NCI-H345 (cell line): ENCODE data around the gene SLC46A1.
A peak's percentile ranks its signal among the peaks of the same experiment; 100 is the strongest.

Experiments used
- DNase-seq: peaks from one replicate; lab custom pipeline; 2025; lab: John Stamatoyannopoulos, UW

The SLC46A1 gene

GRCh38 chr17:28381141-28381825 is 24.7 kb downstream of the SLC46A1 start:
- DNase-seq = no peak

- DNase-seq = no peak
Observed at GRCh38 chr17:28379814-28380801, 25.9 kb downstream of the SLC46A1 start.

- no peak for DNase-seq
Observed at GRCh38 chr17:28372945-28373274, 33.1 kb downstream of the SLC46A1 start.

- DNase-seq = peak; percentile 32
Observed at GRCh38 chr17:28372203-28372944, 33.6 kb downstream of the SLC46A1 start.

- peak; percentile 97 for DNase-seq
Observed at GRCh38 chr17:28371245-28372202, 34.5 kb downstream of the SLC46A1 start, which contains the start of gene SARM1. SARM1 (plus strand) TSS chr17:28371694; CDS start chr17:28372033, 339 bp downstream.

- DNase-seq = no peak
Observed at GRCh38 chr17:28370744-28371103, 35.3 kb downstream of the SLC46A1 start.

GRCh38 chr17:28370035-28370743 is 35.8 kb downstream of the SLC46A1 start, which contains the start of gene VTN:
VTN (minus strand) TSS chr17:28370307; CDS start chr17:28370203, 104 bp downstream.
- no peak for DNase-seq

- peak; percentile 12 for DNase-seq
Observed at GRCh38 chr17:28369684-28370034, 36.4 kb downstream of the SLC46A1 start.

- no peak for DNase-seq
Observed at GRCh38 chr17:28368915-28369683, 36.9 kb downstream of the SLC46A1 start.

- no peak for DNase-seq
Observed at GRCh38 chr17:28368306-28368831, 37.6 kb downstream of the SLC46A1 start.

GRCh38 chr17:28367641-28368305 is 38.2 kb downstream of the SLC46A1 start:
- DNase-seq = no peak

GRCh38 chr17:28366605-28367004 is 39.4 kb downstream of the SLC46A1 start:
- no peak for DNase-seq

- no peak for DNase-seq
Observed at GRCh38 chr17:28365487-28365886, 40.5 kb downstream of the SLC46A1 start.

- no peak for DNase-seq
Observed at GRCh38 chr17:28364665-28365363, 41.2 kb downstream of the SLC46A1 start, which contains the start of gene SEBOX. SEBOX (minus strand) TSS chr17:28365199; CDS start chr17:28365151, 48 bp downstream.

GRCh38 chr17:28363776-28364650 is 42.0 kb downstream of the SLC46A1 start:
- no peak for DNase-seq

GRCh38 chr17:28363186-28363585 is 42.8 kb downstream of the SLC46A1 start:
- no peak for DNase-seq

- no peak for DNase-seq
Observed at GRCh38 chr17:28357901-28358197, 48.2 kb downstream of the SLC46A1 start.
